H1 (cell line): ENCODE measurements around the gene BLCAP. TPM values are rescaled to one million over a fixed set of nuclear protein-coding genes. Genes with fewer than 3 reads are reported as not detected.

ENCODE experiments used
- CTCF ChIA-PET: fragments of 300-600 bp; sonication (Branson Sonifier 250); formaldehyde crosslinking; loops from one replicate; lab custom pipeline; 2021; ENCODE audit not compliant: partially characterized antibody; lab: Charles Lee
- POLR2A ChIA-PET: fragments of 300-600 bp; sonication (Branson Sonifier 250); formaldehyde crosslinking; loops from one replicate; lab custom pipeline; 2021; ENCODE audit warnings: inconsistent platforms; ENCODE audit not compliant: partially characterized antibody; lab: Charles Lee
- DNase-seq, 2 experiments: peaks; one replicate each; pipeline versions ENCODE4 v3.0.0 to v3.0.0-alpha.2; 2010 to 2022; ENCODE audit warnings: low spot score in 2 of 2, low read depth in 1 of 2, mixed read lengths in 1 of 2
- FAIRE-seq: peaks from 2 replicates; lab custom pipeline; 2011; peaks lifted over from hg19 to GRCh38; lab: Jason Lieb, UNC
- H2AFZ ChIP-seq: 2 replicates; pipeline ENCODE4 v1.8.1; 2012; ENCODE audit warnings: low read length, inconsistent platforms
- H2AK5ac ChIP-seq: 2 replicates; pipeline ENCODE4 v1.6.1; 2013; ENCODE audit warnings: low read depth, low read length
- H2BK120ac ChIP-seq: replicated peaks from 2 replicates; pipeline ENCODE3; 2013; ENCODE audit warnings: low read depth, low read length, inconsistent platforms
- H2BK12ac ChIP-seq: 2 replicates; pipeline ENCODE4 v1.6.1; 2013; ENCODE audit warnings: low read depth, low read length
- H2BK15ac ChIP-seq: 2 replicates; pipeline ENCODE4 v1.6.1; 2013; ENCODE audit warnings: low read length
- H2BK20ac ChIP-seq: 2 replicates; pipeline ENCODE4 v1.6.1; 2013; ENCODE audit warnings: low read length
- H2BK5ac ChIP-seq: 2 replicates; pipeline ENCODE4 v1.6.1; 2013; ENCODE audit warnings: low read depth, low read length
- H3K14ac ChIP-seq: 2 replicates; pipeline ENCODE4 v1.6.1; 2013; ENCODE audit warnings: inconsistent platforms; ENCODE audit not compliant: insufficient read length
- H3K18ac ChIP-seq: 2 replicates; pipeline ENCODE4 v1.6.1; 2013; ENCODE audit warnings: low read length; ENCODE audit errors: extremely low read depth
- H3K23ac ChIP-seq: 2 replicates; pipeline ENCODE4 v1.6.1; 2013; ENCODE audit warnings: inconsistent platforms; ENCODE audit not compliant: insufficient read length
- H3K23me2 ChIP-seq: 2 replicates; pipeline ENCODE4 v1.6.1; 2013; ENCODE audit warnings: low read depth, low read length
- H3K27ac ChIP-seq: 2 replicates; pipeline ENCODE4 v1.6.1; 2011; ENCODE audit warnings: low read depth, low read length, inconsistent platforms
- H3K27me3 ChIP-seq, 4 experiments: replicated peaks in 1 of 4; 1 replicate in 1 of 4; 2 replicates in 3 of 4; pipeline versions ENCODE4 v1.6.1 to v1.8.1; 2011 to 2013; ENCODE audit warnings: low read length in 3 of 4, mild to moderate bottlenecking in 3 of 4, inconsistent platforms in 2 of 4, mixed read lengths in 2 of 4, moderate library complexity in 1 of 4; ENCODE audit not compliant: control insufficient read depth in 3 of 4, insufficient read depth in 3 of 4; ENCODE audit errors: extremely low read depth in 1 of 4
- H3K36me3 ChIP-seq, 4 experiments: 2 replicates each; pipeline versions ENCODE4 v1.6.1 to v1.8.1; 2011 to 2013; ENCODE audit warnings: mild to moderate bottlenecking in 4 of 4, low read length in 3 of 4, moderate library complexity in 2 of 4, control low read depth in 1 of 4, inconsistent platforms in 1 of 4; ENCODE audit not compliant: insufficient read depth in 4 of 4, control insufficient read depth in 2 of 4
- H3K4ac ChIP-seq: replicated peaks from 2 replicates; pipeline ENCODE3; 2013; ENCODE audit warnings: low read length, low read depth, mixed read lengths, inconsistent platforms; ENCODE audit not compliant: insufficient read length
- H3K4me1 ChIP-seq, 4 experiments: replicated peaks in 1 of 4; 1 replicate in 1 of 4; 2 replicates in 3 of 4; pipeline versions ENCODE4 v1.6.1 to v1.8.1; 2011 to 2013; ENCODE audit warnings: low read length in 3 of 4, inconsistent platforms in 2 of 4, mixed read lengths in 1 of 4; ENCODE audit not compliant: insufficient read depth in 4 of 4, control insufficient read depth in 3 of 4
- H3K4me2 ChIP-seq, 2 experiments: 2 replicates each; pipeline versions ENCODE4 v1.6.1 to v1.8.1; 2011 to 2013; ENCODE audit warnings: low read depth in 2 of 2, low read length in 2 of 2, control low read depth in 1 of 2, inconsistent platforms in 1 of 2, mild to moderate bottlenecking in 1 of 2; ENCODE audit not compliant: insufficient read depth in 1 of 2
- H3K4me3 ChIP-seq, 4 experiments: fragments of 200-600, 300-600 bp in 1 of 4; sonication (generic), shearing (Covaris generic), sonication (Bioruptor Twin) in 1 of 4; 2 replicates each; pipeline versions ENCODE4 v1.5.1 to v1.8.1; 2011 to 2016; ENCODE audit warnings: low read length in 4 of 4, low read depth in 3 of 4, control low read depth in 2 of 4, inconsistent platforms in 2 of 4, mild to moderate bottlenecking in 2 of 4, mixed read lengths in 1 of 4, moderate library complexity in 1 of 4; ENCODE audit not compliant: insufficient read depth in 2 of 4; ENCODE audit errors: extremely low read depth in 1 of 4
- H3K56ac ChIP-seq: replicated peaks from 2 replicates; pipeline ENCODE3; 2013; ENCODE audit warnings: low read depth, mild to moderate bottlenecking, mixed read lengths, low read length, inconsistent platforms; ENCODE audit not compliant: insufficient read length
- H3K79me1 ChIP-seq: 2 replicates; pipeline ENCODE4 v1.6.1; 2013; ENCODE audit warnings: low read depth, low read length, control low read depth
- H3K79me2 ChIP-seq, 2 experiments: 2 replicates each; pipeline versions ENCODE4 v1.6.1 to v1.8.1; 2012 to 2013; ENCODE audit warnings: low read length in 2 of 2, mild to moderate bottlenecking in 2 of 2, inconsistent platforms in 1 of 2; ENCODE audit not compliant: insufficient read depth in 2 of 2, control insufficient read depth in 1 of 2
- H3K9ac ChIP-seq, 4 experiments: replicated peaks in 1 of 4; 1 replicate in 1 of 4; 2 replicates in 3 of 4; pipeline versions ENCODE4 v1.6.1 to v1.8.1; 2011 to 2013; ENCODE audit warnings: low read depth in 3 of 4, low read length in 3 of 4, control low read depth in 2 of 4, mild to moderate bottlenecking in 2 of 4, moderate library complexity in 2 of 4, inconsistent platforms in 1 of 4; ENCODE audit errors: extremely low read depth in 1 of 4
- H3K9me3 ChIP-seq, 2 experiments: 2 replicates each; pipeline versions ENCODE4 v1.6.1 to v1.8.1; 2012 to 2013; ENCODE audit warnings: mild to moderate bottlenecking in 2 of 2, moderate library complexity in 2 of 2, control low read depth in 1 of 2, inconsistent platforms in 1 of 2, low read depth in 1 of 2, low read length in 1 of 2, mixed read lengths in 1 of 2; ENCODE audit not compliant: insufficient read depth in 2 of 2
- H4K20me1 ChIP-seq, 2 experiments: replicated peaks in 1 of 2; 2 replicates each; pipeline versions ENCODE3 to v1.8.1; 2011 to 2013; ENCODE audit warnings: inconsistent platforms in 2 of 2, low read length in 2 of 2, mild to moderate bottlenecking in 1 of 2; ENCODE audit not compliant: insufficient read depth in 2 of 2, control insufficient read depth in 1 of 2
- H4K5ac ChIP-seq: 2 replicates; pipeline ENCODE4 v1.6.1; 2013; ENCODE audit warnings: low read length, low read depth, mixed read lengths, inconsistent platforms; ENCODE audit not compliant: insufficient read length
- H4K8ac ChIP-seq: 2 replicates; pipeline ENCODE4 v1.8.0; 2013; ENCODE audit warnings: mild to moderate bottlenecking, moderate library complexity, low read length, inconsistent platforms; ENCODE audit not compliant: insufficient read depth; ENCODE audit errors: extremely low read depth
- H4K91ac ChIP-seq: replicated peaks from 2 replicates; pipeline ENCODE3; 2013; ENCODE audit warnings: low read length, mixed read lengths, inconsistent platforms; ENCODE audit not compliant: insufficient read length
- BCL11A ChIP-seq, 2 experiments: IDR thresholded peaks; one replicate each; pipeline ENCODE4 v1.6.1; 2011; ENCODE audit warnings: low read depth in 2 of 2, low read length in 2 of 2, mild to moderate bottlenecking in 2 of 2
- BRCA1 ChIP-seq: IDR thresholded peaks from 2 replicates; pipeline ENCODE4 v1.6.1; 2012; ENCODE audit warnings: low read depth, low read length, improper control_type of control experiment
- CBX5 ChIP-seq: fragments of 300-800, 300-1000 bp; sonication (generic); IDR thresholded peaks from 2 replicates; pipeline ENCODE4 v1.7.1; 2016; ENCODE audit warnings: antibody characterized with exemption, low read length, low read depth
- CEBPB ChIP-seq: IDR thresholded peaks from 2 replicates; pipeline ENCODE4 v1.6.1; 2012; ENCODE audit warnings: low read depth, low read length
- CTBP2 ChIP-seq: IDR thresholded peaks from 2 replicates; pipeline ENCODE4 v1.7.0; 2011; ENCODE audit warnings: borderline replicate concordance, mild to moderate bottlenecking, moderate library complexity, mixed read lengths, low read length; ENCODE audit not compliant: insufficient read depth, insufficient read length
- MAFK ChIP-seq: IDR thresholded peaks from 2 replicates; pipeline ENCODE4 v1.6.1; 2012; ENCODE audit warnings: low read depth, mild to moderate bottlenecking, improper control_type of control experiment, low read length
- NANOG ChIP-seq: IDR thresholded peaks from 2 replicates; pipeline ENCODE4 v1.6.1; 2011; ENCODE audit warnings: low read length, low read depth, mild to moderate bottlenecking, inconsistent platforms; ENCODE audit not compliant: insufficient read depth, poor library complexity, severe bottlenecking
- PHF8 ChIP-seq: fragments of 200-600 bp; sonication (generic); conservative IDR thresholded peaks from 2 replicates; pipeline ENCODE4 v1.7.1; 2012; ENCODE audit warnings: low read depth, mild to moderate bottlenecking, inconsistent platforms, low read length, moderate library complexity
- SIRT6 ChIP-seq: IDR thresholded peaks from one replicate; pipeline ENCODE4 v1.7.1; 2012; ENCODE audit warnings: low read length, inconsistent platforms
- SIX5 ChIP-seq: IDR thresholded peaks from 2 replicates; pipeline ENCODE4 v1.6.1; 2011; ENCODE audit warnings: mild to moderate bottlenecking, low read depth, low read length
- SP1 ChIP-seq: IDR thresholded peaks from 2 replicates; pipeline ENCODE4 v1.6.1; 2011; ENCODE audit warnings: low read depth, low read length
- SP4 ChIP-seq: IDR thresholded peaks from 2 replicates; pipeline ENCODE4 v1.6.1; 2012; ENCODE audit warnings: low read length, inconsistent platforms
- SRF ChIP-seq: IDR thresholded peaks from 2 replicates; pipeline ENCODE4 v1.6.1; 2011; ENCODE audit warnings: mild to moderate bottlenecking, low read depth, low read length, moderate library complexity
- SUZ12 ChIP-seq: fragments of 200-600 bp; sonication (generic); IDR thresholded peaks from 2 replicates; pipeline ENCODE4 v1.6.1; 2012; ENCODE audit warnings: mild to moderate bottlenecking, inconsistent platforms, low read length, moderate library complexity, mixed read lengths
- WGBS, 2 experiments: shearing (Covaris generic) in 1 of 2; methylation state at CpG; one replicate each; pipeline versions ENCODE4 v1.1.6 to v1.1.7; 2013 to 2015; ENCODE audit warnings: low lambda C conversion rate in 2 of 2, mixed read lengths in 2 of 2, inconsistent platforms in 1 of 2, low coverage in 1 of 2, missing lambda C conversion rate in 1 of 2; ENCODE audit not compliant: insufficient replicate concordance in 2 of 2, insufficient coverage in 1 of 2, insufficient read length in 1 of 2; ENCODE audit errors: extremely low coverage in 1 of 2, missing lambda C conversion rate in 1 of 2; 5-methylcytosine and 5-hydroxymethylcytosine counted together
- polyA plus RNA-seq, 7 experiments: library from polyadenylated mRNA; depleted of rRNA in 3 of 7; stranded (reverse) in 5 of 7; unstranded in 2 of 7; fragments of >200 nt in 5 of 7; fragments of 200-250 nt in 2 of 7; gene quantifications; 1 replicate in 5 of 7; 2 replicates in 1 of 7; 4 replicates in 1 of 7; pipeline versions ENCODE4 v1.2.1 to v1.2.3, GENCODE V29; 2011 to 2013; ENCODE audit warnings: missing spikeins in 2 of 7, mixed read lengths in 2 of 7
- total RNA-seq: library from RNA; stranded (reverse); fragmentation: NEBNext Ultra II Directional; extraction: Animal tissue kit (Norgen Biotek cat#: 25700); gene quantifications from 2 replicates; pipeline ENCODE4 v1.2.1, GENCODE V29; 2021

Gene BLCAP
- total and polyA plus RNA-seq, 2 of the 8 experiments (the other 6 are each of a cell fraction or from before 2014, with no cell fraction given), result 60.3 to 72.2 TPM

GRCh38 chr20:37492945-37493344 lies 34.7 kb downstream of the BLCAP start:
- H2BK15ac ChIP-seq, result no peak overlapping the region
- no peaks in the 10 kb centered on the region for H3K9me3 ChIP-seq
- H3K79me2 ChIP-seq, result no peaks in the 10 kb centered on the region
- H3K4ac ChIP-seq, result no peak overlapping the region
- H3K23me2 ChIP-seq, result no peaks in the 10 kb centered on the region; the same call in 1 of the 2 replicates
- WGBS, 2 experiments, result 94% methylated on average over 2 of the region's 2 CpGs; no CpG with 5 or more reads in 1 of the 2 experiments
- no peaks in the 10 kb centered on the region for H3K36me3 ChIP-seq
- no peak overlapping the region for H3K4me2 ChIP-seq
- H3K4me3 ChIP-seq, result no peak overlapping the region
- POLR2A ChIA-PET, result interaction anchor here (0.7 to 12.4 kb wide), 7 partner anchors 9 to 35 kb away, joined by 3 to 106 read pairs (median 3); partner anchors contain the start of gene BLCAP
- no peak overlapping the region for H4K91ac ChIP-seq
- H3K79me1 ChIP-seq, result no peaks in the 10 kb centered on the region
- no peak overlapping the region for H3K14ac ChIP-seq
- no peak overlapping the region for H3K18ac ChIP-seq
- FAIRE-seq, result no peak
- no peak overlapping the region for H2AK5ac ChIP-seq
- no peak overlapping the region for H2BK12ac ChIP-seq
- no peak for DNase-seq
- H3K27me3 ChIP-seq, result no peaks in the 10 kb centered on the region; a peak in 2 of 7 replicates
- CTCF ChIA-PET, result interaction anchor here (0.7 to 4.4 kb wide), 7 partner anchors 10 to 215 kb away, joined by 3 to 26 read pairs (median 3); no protein-coding TSS in a partner anchor
- H4K20me1 ChIP-seq, result no peaks in the 10 kb centered on the region
- no peak overlapping the region for H4K5ac ChIP-seq
- H3K9ac ChIP-seq, result no peak overlapping the region
- H2AFZ ChIP-seq, result no peak overlapping the region
- no peak overlapping the region for H2BK120ac ChIP-seq
- H3K23ac ChIP-seq, result no peak overlapping the region
- no peak overlapping the region for H2BK20ac ChIP-seq
- no peak overlapping the region for H4K8ac ChIP-seq
- H2BK5ac ChIP-seq, result no peak overlapping the region
- no peak overlapping the region for H3K56ac ChIP-seq
- no peak overlapping the region for H3K27ac ChIP-seq
- H3K4me1 ChIP-seq, result no peaks in the 10 kb centered on the region
- TF ChIP-seq BCL11A (IDR thresholded peaks at IDR 0.05; ENCODE audit: low read depth in 2 of 2, low read length in 2 of 2) (no peak), SRF (no peak), SP4 (no peak), MAFK (no peak), CTBP2 (no peak), SIRT6 (no peak), SIX5 (no peak), NANOG (no peak), CEBPB (no peak), CBX5 (no peak), SP1 (no peak), BRCA1 (no peak), SUZ12 (no peak), PHF8 (no peak)
